A549 (cell line): Measurements from ENCODE around the gene DDX41. TPM values are rescaled to one million over a fixed set of nuclear protein-coding genes. Genes with fewer than 3 reads are reported as not detected.

Experiments used
- ATAC-seq, 2 experiments: fragments of 200-7000 bp in 1 of 2; fragments of >200 bp in 1 of 2; cut with Nextera tagmentation in 1 of 2; cut with Tn5 transposase in 1 of 2; 3 replicates each; pipeline versions ENCODE4 v1.8.0 to v1.9.1; 2018 to 2020; ENCODE audit warnings: mild to moderate bottlenecking in 1 of 2, moderate library complexity in 1 of 2
- CTCF ChIA-PET: fragments of 300-600 bp; sonication (Branson Sonifier 250); formaldehyde crosslinking; extraction: SDS; loops from one replicate; lab custom pipeline; 2021; ENCODE audit warnings: antibody characterized with exemption, inconsistent platforms; lab: Yijun Ruan, JAX
- POLR2A ChIA-PET: fragments of 350-600 bp; formaldehyde crosslinking; extraction: SDS; loops from one replicate; lab custom pipeline; 2021; ENCODE audit warnings: antibody characterized with exemption, inconsistent platforms; lab: Yijun Ruan, JAX
- DNase-seq, 2 experiments: peaks; one replicate each; pipeline versions ENCODE4 v3.0.0 to v3.0.0-alpha.2; 2011 to 2016; ENCODE audit warnings: low read depth in 1 of 2, low spot score in 1 of 2
- FAIRE-seq: peaks from 2 replicates; lab custom pipeline; 2011; peaks lifted over from hg19 to GRCh38; lab: Jason Lieb, UNC
- H3K27ac ChIP-seq, 2 experiments: fragments of >200 bp; sonication (Bioruptor Twin); formaldehyde crosslinking; 3 replicates each; pipeline ENCODE4 v1.5.1; 2016 to 2017
- H3K4me1 ChIP-seq: fragments of >200 bp; sonication (Bioruptor Twin); formaldehyde crosslinking; 3 replicates; pipeline ENCODE4 v1.6.1; 2016
- H3K4me2 ChIP-seq: fragments of >200 bp; sonication (Bioruptor Twin); formaldehyde crosslinking; 3 replicates; pipeline ENCODE4 v1.6.1; 2016
- H3K4me3 ChIP-seq: fragments of >200 bp; sonication (Bioruptor Twin); formaldehyde crosslinking; 3 replicates; pipeline ENCODE4 v1.5.1; 2016
- H3K9me3 ChIP-seq: fragments of >200 bp; sonication (Bioruptor Twin); formaldehyde crosslinking; 3 replicates; pipeline ENCODE4 v1.6.1; 2016
- BHLHE40 ChIP-seq: IDR thresholded peaks from 2 replicates; pipeline ENCODE4 v1.6.1; 2012; ENCODE audit warnings: low read depth, low read length, inconsistent platforms
- CHD4 ChIP-seq: fragments of 200-600 bp; sonication (generic); IDR thresholded peaks from 2 replicates; pipeline ENCODE4 v1.6.1; 2016; ENCODE audit warnings: antibody characterized with exemption, mild to moderate bottlenecking, borderline replicate concordance
- EHF ChIP-seq: fragments of 250-450 bp; sonication (Bioruptor Pico); IDR thresholded peaks from 2 replicates; pipeline ENCODE4 v1.5.0; 2020; ENCODE audit warnings: mild to moderate bottlenecking
- EHMT2 ChIP-seq: fragments of 200-600 bp; sonication (generic); IDR thresholded peaks from 2 replicates; pipeline ENCODE4 v1.6.1; 2016; ENCODE audit warnings: antibody characterized with exemption, low read depth, mild to moderate bottlenecking, moderate library complexity
- FOSL2 ChIP-seq, 2 experiments: fragments of 450-650 bp in 1 of 2; fragments of >200 bp in 1 of 2; sonication (Bioruptor Twin) in 1 of 2; formaldehyde crosslinking; IDR thresholded peaks; 2 replicates each; pipeline versions ENCODE4 v1.5.0 to v1.6.1; 2016 to 2020; ENCODE audit warnings: mild to moderate bottlenecking in 1 of 2, moderate library complexity in 1 of 2
- HDAC2 ChIP-seq: fragments of 200-600 bp; sonication (generic); IDR thresholded peaks from 2 replicates; pipeline ENCODE4 v1.6.1; 2016
- HOXB13 ChIP-seq: fragments of 250-450 bp; sonication (Bioruptor Pico); IDR thresholded peaks from 2 replicates; pipeline ENCODE4 v1.5.0; 2020; ENCODE audit warnings: low read depth, mild to moderate bottlenecking, moderate library complexity
- JUN ChIP-seq, 2 experiments: fragments of >200 bp; sonication (Bioruptor Twin); formaldehyde crosslinking; IDR thresholded peaks; 2 replicates in 1 of 2; 3 replicates in 1 of 2; pipeline ENCODE4 v1.6.1; 2016 to 2017
- JUNB ChIP-seq: fragments of >200 bp; sonication (Bioruptor Twin); formaldehyde crosslinking; IDR thresholded peaks from 2 replicates; pipeline ENCODE4 v1.6.1; 2016
- NFE2L2 ChIP-seq: fragments of 150-350 bp; conservative IDR thresholded peaks from 2 replicates; pipeline ENCODE4 v1.6.1; 2014; ENCODE audit warnings: low read length
- NR3C1 ChIP-seq: fragments of >200 bp; sonication (Bioruptor Twin); formaldehyde crosslinking; IDR thresholded peaks from 3 replicates; pipeline ENCODE4 v1.6.1; 2017
- POLR2A ChIP-seq: IDR thresholded peaks from 2 replicates; pipeline ENCODE4 v1.6.1; 2012; ENCODE audit warnings: mild to moderate bottlenecking, low read length
- RCOR1 ChIP-seq: fragments of 150-350 bp; IDR thresholded peaks from 2 replicates; pipeline ENCODE4 v1.6.1; 2014; ENCODE audit warnings: antibody characterized with exemption, low read length, low read depth
- RNF2 ChIP-seq: fragments of 200-600 bp; sonication (generic); IDR thresholded peaks from 2 replicates; pipeline ENCODE4 v1.6.1; 2016; ENCODE audit warnings: low read depth, mild to moderate bottlenecking, antibody characterized with exemption, moderate library complexity, borderline replicate concordance
- ZC3H11A ChIP-seq: fragments of 450-650 bp; IDR thresholded peaks from 2 replicates; pipeline ENCODE4 v1.6.1; 2014; ENCODE audit warnings: antibody characterized with exemption, mild to moderate bottlenecking
- ZFP36 ChIP-seq: fragments of 450-650 bp; IDR thresholded peaks from 2 replicates; pipeline ENCODE4 v1.6.1; 2014; ENCODE audit warnings: borderline replicate concordance; ENCODE audit not compliant: partially characterized antibody
- ZNF302 ChIP-seq: fragments of 250-450 bp; sonication (Bioruptor Pico); IDR thresholded peaks from 2 replicates; pipeline ENCODE4 v1.9.0; 2021; ENCODE audit warnings: inconsistent platforms, mild to moderate bottlenecking, moderate library complexity
- ZSCAN20 ChIP-seq: fragments of 250-450 bp; sonication (Bioruptor Pico); IDR thresholded peaks from 2 replicates; pipeline ENCODE4 v1.8.0; 2022; ENCODE audit warnings: mild to moderate bottlenecking, moderate library complexity
- WGBS: methylation state at CpG from one replicate; pipeline ENCODE4 v1.1.6; 2017; ENCODE audit errors: missing lambda C conversion rate; 5-methylcytosine and 5-hydroxymethylcytosine counted together
- polyA plus RNA-seq, 4 experiments: library from polyadenylated mRNA; depleted of rRNA in 3 of 4; stranded (reverse); fragments of >200 nt; fragmentation: RNase III in 1 of 4; extraction: RNeasy Plus Mini Kit Qiagen cat#74134 plus additional on column Dnase treatment in 1 of 4; gene quantifications; 2 replicates in 3 of 4; 3 replicates in 1 of 4; pipeline ENCODE4 v1.2.3, GENCODE V29; 2011 to 2017
- TF ChIP-seq, protein P1 (sequence below): fragments of >200 bp; sonication (Bioruptor Twin); formaldehyde crosslinking; IDR thresholded peaks from 3 replicates; pipeline ENCODE4 v1.6.1; 2016
- TF ChIP-seq, protein P2 (sequence below): IDR thresholded peaks from 2 replicates; pipeline ENCODE4 v1.6.1; 2012
- TF ChIP-seq, protein P3 (sequence below): IDR thresholded peaks from 2 replicates; pipeline ENCODE4 v1.6.1; 2012
- TF ChIP-seq, protein P4 (sequence below): fragments of 150-350 bp; IDR thresholded peaks from 2 replicates; pipeline ENCODE4 v1.6.1; 2014; ENCODE audit warnings: low read depth, mild to moderate bottlenecking, low read length
- TF ChIP-seq, protein P5 (sequence below): fragments of 450-650 bp; IDR thresholded peaks from 2 replicates; pipeline ENCODE4 v1.6.1; 2014; ENCODE audit warnings: antibody characterized with exemption

The DDX41 gene
- polyA plus RNA-seq, 2 of the 4 experiments (the other 2 are of a cell fraction): 90.7 to 172 TPM

DNA sequence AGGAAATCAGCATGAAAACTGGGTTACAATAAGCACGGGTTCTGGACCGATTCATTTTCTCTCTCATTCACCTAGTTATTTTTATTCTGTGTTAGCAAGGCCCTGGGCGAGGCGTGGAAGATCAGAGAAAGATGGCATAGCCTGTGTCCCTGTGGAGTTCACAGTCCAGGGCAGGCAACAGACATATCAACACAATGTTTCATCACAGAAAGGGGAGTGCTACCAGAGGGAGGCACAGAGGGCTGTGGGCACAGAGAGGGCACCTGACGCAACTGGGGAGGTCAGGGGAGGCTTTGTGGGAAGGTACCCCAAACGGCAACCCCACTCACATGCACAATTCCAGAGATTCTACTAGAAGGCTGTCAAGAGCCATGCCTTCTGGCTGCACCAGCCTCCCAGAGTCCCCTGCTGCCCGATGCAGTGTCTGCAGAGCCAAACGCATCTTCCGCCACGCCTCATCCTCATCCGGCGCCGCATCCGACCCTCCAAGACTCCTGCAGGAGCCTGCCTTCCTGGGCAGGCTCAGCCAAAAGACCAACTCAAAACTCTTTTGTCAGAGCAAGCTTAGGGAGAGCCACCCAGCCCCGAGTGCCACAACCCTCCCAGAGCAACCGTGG, 36.2 kb upstream of the DDX41 start:
- ChIA-PET POLR2A (no interaction called here), CTCF (interaction anchor here (0.7 to 1.3 kb wide), 4 partner anchors 36 to 66 kb away, joined by 3 to 6 read pairs (median 3); partner anchors contain the start of gene DDX41)
- ATAC-seq: peak in 1 of 2 experiments; percentile 18; a peak in 3 of 6 replicates
- DNase-seq: no peak
- WGBS: 72% methylated on average over 16 of the region's 16 CpGs
- FAIRE-seq: no peak
- H3K9me3 ChIP-seq: no peaks in the 10 kb centered on the region
- H3K4me3 ChIP-seq: peak overlapping the region; percentile 96
- peaks cover 13% of the 10 kb centered on the region; the same call in 2 of the 3 replicates for H3K4me1 ChIP-seq
- H3K4me2 ChIP-seq: peak overlapping the region; percentile 94
- H3K27ac ChIP-seq: peak overlapping the region in 1 of 2 experiments; percentile 96; a peak in 3 of 6 replicates
- TF ChIP-seq JUNB (no peak), ZSCAN20 (CRISPR knock-in tag) (no peak), RNF2 (no peak), HOXB13 (CRISPR knock-in tag) (no peak), JUN (IDR thresholded peaks at IDR 0.05) (no peak)
- TF ChIP-seq, protein P1, sequence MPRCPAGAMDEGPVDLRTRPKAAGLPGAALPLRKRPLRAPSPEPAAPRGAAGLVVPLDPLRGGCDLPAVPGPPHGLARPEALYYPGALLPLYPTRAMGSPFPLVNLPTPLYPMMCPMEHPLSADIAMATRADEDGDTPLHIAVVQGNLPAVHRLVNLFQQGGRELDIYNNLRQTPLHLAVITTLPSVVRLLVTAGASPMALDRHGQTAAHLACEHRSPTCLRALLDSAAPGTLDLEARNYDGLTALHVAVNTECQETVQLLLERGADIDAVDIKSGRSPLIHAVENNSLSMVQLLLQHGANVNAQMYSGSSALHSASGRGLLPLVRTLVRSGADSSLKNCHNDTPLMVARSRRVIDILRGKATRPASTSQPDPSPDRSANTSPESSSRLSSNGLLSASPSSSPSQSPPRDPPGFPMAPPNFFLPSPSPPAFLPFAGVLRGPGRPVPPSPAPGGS: no peak
- TF ChIP-seq, all 56 proteins: peak for 0

DNA sequence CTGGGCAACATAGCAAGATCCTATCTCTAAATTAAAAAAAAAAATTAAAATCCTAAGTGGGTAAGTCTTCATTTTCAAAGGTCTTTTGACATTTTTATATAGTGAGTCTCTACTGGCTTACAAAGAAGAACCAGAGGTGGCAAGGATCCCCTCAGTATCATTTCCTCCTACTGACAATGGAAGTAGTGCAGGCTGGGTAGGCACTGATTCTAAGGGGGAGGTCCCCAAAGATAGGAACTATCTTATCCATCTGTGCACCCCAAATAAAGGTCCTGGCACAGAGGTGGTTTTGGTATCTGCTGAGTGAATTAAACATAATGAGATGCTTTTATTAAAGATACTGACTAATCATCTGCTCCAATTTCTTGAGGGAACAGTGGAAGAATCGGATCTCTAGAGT, 33.4 kb upstream of the DDX41 start:
- Histone ChIP-seq H3K4me2 (no peak overlapping the region), H3K4me1 (peaks cover 33% of the 10 kb centered on the region), H3K27ac (no peak overlapping the region), H3K9me3 (no peaks in the 10 kb centered on the region), H3K4me3 (no peak overlapping the region)
- WGBS: 93% methylated on average over 1 of the region's 1 CpG
- no peak for DNase-seq
- ChIA-PET CTCF (interaction anchor here (1.0 to 2.4 kb wide), 4 partner anchors 28 to 49 kb away, joined by 3 to 9 read pairs (median 4); no protein-coding TSS in a partner anchor), POLR2A (no interaction called here)
- no peak for TF ChIP-seq RCOR1
- no peak for TF ChIP-seq ZNF302 (CRISPR knock-in tag)
- TF ChIP-seq NR3C1: no peak
- TF ChIP-seq ZC3H11A: no peak
- no peak for TF ChIP-seq EHF (CRISPR knock-in tag)
- TF ChIP-seq, protein P2, sequence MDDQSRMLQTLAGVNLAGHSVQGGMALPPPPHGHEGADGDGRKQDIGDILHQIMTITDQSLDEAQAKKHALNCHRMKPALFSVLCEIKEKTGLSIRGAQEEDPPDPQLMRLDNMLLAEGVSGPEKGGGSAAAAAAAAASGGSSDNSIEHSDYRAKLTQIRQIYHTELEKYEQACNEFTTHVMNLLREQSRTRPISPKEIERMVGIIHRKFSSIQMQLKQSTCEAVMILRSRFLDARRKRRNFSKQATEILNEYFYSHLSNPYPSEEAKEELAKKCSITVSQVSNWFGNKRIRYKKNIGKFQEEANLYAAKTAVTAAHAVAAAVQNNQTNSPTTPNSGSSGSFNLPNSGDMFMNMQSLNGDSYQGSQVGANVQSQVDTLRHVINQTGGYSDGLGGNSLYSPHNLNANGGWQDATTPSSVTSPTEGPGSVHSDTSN: no peak
- no peak for TF ChIP-seq ZFP36
- no peak for TF ChIP-seq BHLHE40
- FAIRE-seq: no peak
- ATAC-seq: no peak

DNA sequence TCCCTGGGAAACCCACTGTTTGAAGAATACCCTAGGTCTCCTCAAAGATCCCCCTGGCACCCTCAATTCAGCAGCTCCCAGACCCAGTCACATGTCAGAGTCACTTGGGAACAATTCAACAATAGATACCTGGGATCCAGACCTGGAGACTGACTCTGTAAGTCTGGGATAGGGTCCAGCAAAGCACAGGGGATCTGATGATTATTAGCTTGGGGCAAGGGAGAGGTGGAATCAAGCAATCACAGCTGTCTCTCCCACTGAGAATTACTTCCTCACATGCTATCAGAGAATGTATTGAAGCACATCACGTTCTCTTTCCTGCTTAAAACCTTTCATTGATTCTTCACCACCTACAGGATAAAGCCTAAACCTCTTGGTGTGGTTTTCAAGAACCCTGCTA, 31.7 kb upstream of the DDX41 start:
- no peak overlapping the region for H3K27ac ChIP-seq
- ChIA-PET POLR2A (no interaction called here), CTCF (interaction anchor here (0.5 to 4.0 kb wide), 8 partner anchors 10 to 512 kb away, joined by 3 to 18 read pairs (median 3); partner anchors contain the start of gene PDLIM7)
- WGBS: 100% methylated on average over 1 of the region's 1 CpG
- TF ChIP-seq NFE2L2 (no peak), EHF (CRISPR knock-in tag) (no peak), HDAC2 (no peak)
- TF ChIP-seq, protein P3, sequence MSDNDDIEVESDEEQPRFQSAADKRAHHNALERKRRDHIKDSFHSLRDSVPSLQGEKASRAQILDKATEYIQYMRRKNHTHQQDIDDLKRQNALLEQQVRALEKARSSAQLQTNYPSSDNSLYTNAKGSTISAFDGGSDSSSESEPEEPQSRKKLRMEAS: no peak
- H3K4me2 ChIP-seq: no peak overlapping the region
- ATAC-seq (no peak), DNase-seq (no peak), FAIRE-seq (no peak)
- H3K4me1 ChIP-seq: peaks cover 40% of the 10 kb centered on the region
- no peak overlapping the region for H3K4me3 ChIP-seq
- H3K9me3 ChIP-seq: no peaks in the 10 kb centered on the region

DNA sequence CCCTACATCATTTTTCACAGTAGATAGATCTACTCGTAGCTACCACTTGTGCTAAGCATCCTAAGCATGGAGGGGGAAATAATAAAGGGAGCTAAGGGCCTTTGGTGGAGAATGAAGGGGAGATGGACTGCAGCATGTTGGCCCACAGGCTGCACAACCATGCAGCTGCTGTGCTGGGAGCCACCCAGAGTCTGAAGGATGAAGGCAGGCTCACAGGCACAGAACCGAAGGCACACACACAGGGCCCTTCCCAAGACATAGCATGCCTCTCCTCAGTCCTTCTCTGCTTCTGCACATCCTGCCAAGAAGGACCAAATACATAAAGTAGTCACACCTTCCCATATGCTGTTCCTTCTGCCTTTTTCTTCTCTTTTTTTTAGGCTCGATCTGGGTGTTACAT, 31.0 kb upstream of the DDX41 start:
- Histone ChIP-seq H3K9me3 (no peaks in the 10 kb centered on the region), H3K27ac (peak overlapping the region in 1 of 2 experiments; percentile 33; a peak in 1 of 6 replicates), H3K4me3 (no peak overlapping the region), H3K4me1 (peaks cover 33% of the 10 kb centered on the region), H3K4me2 (no peak overlapping the region)
- no peak for TF ChIP-seq ZC3H11A
- TF ChIP-seq, protein P4, sequence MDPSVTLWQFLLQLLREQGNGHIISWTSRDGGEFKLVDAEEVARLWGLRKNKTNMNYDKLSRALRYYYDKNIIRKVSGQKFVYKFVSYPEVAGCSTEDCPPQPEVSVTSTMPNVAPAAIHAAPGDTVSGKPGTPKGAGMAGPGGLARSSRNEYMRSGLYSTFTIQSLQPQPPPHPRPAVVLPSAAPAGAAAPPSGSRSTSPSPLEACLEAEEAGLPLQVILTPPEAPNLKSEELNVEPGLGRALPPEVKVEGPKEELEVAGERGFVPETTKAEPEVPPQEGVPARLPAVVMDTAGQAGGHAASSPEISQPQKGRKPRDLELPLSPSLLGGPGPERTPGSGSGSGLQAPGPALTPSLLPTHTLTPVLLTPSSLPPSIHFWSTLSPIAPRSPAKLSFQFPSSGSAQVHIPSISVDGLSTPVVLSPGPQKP: no peak
- no peak for TF ChIP-seq EHMT2
- no peak for TF ChIP-seq NR3C1
- TF ChIP-seq, protein P3: no peak
- TF ChIP-seq POLR2A: no peak
- TF ChIP-seq CHD4: no peak
- TF ChIP-seq, protein P5, sequence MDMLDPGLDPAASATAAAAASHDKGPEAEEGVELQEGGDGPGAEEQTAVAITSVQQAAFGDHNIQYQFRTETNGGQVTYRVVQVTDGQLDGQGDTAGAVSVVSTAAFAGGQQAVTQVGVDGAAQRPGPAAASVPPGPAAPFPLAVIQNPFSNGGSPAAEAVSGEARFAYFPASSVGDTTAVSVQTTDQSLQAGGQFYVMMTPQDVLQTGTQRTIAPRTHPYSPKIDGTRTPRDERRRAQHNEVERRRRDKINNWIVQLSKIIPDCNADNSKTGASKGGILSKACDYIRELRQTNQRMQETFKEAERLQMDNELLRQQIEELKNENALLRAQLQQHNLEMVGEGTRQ: no peak
- no peak for TF ChIP-seq FOSL2 (IDR thresholded peaks at IDR 0.05)
- no peak for TF ChIP-seq FOSL2 (CRISPR knock-in tag; IDR thresholded peaks at IDR 0.05)
- 86% methylated on average over 3 of the region's 3 CpGs for WGBS
- ChIA-PET CTCF (interaction anchor here (0.7 to 4.0 kb wide), 7 partner anchors 10 to 60 kb away, joined by 3 to 18 read pairs (median 3); partner anchors contain the start of gene PDLIM7), POLR2A (no interaction called here)
- ATAC-seq (no peak), FAIRE-seq (no peak), DNase-seq (no peak)
